HG03045 (cell line): ENCODE results near the gene ZNF502.
"Not testable (repeated sequence)": the region's sequence is repeated elsewhere in the genome, so short reads cannot be mapped to it uniquely, and the experiment has no call there.

Source experiments
- ATAC-seq: cut with Tn5 transposase; IDR thresholded peaks from one replicate; pipeline ENCODE4 v1.9.1; 2021; ENCODE audit warnings: mild to moderate bottlenecking, moderate library complexity; ENCODE audit not compliant: unreplicated experiment

ZNF502 gene

DNA sequence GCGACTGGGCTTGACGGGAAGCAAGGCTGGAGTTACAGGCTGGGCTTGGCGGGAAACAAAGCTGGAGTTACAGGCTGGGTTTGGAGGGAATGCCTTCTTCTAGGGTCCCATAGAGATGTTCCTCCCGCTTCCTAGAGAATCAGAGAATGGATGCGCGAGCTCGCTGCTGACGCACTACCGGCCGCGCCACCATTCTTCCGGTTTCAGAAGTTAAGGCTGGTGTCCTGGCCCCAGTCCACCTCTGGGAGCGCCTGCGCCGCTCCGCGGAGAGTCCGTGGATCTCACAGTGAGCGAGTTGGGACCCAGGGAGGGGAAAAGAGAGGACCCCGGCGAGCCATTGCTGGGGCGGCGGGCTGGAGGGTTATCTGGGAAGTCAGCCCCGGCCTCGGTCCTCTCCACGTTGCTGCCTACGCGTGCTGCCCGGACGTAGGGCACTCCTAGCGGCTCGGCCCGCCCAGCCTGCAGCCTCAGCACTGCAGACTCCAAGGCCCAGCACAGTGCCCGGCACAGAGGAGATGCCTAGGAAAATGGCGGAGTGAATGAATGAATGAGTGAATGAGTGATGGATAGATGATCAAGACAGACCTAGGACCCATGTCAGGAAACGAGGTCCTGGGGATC is at the start of gene ZNF502:
ZNF502 (plus strand) TSS at position 206 of the 621 bp plus-strand sequence. CDS start 7,602 bp downstream, outside the sequence.
- ATAC-seq = no peak

DNA sequence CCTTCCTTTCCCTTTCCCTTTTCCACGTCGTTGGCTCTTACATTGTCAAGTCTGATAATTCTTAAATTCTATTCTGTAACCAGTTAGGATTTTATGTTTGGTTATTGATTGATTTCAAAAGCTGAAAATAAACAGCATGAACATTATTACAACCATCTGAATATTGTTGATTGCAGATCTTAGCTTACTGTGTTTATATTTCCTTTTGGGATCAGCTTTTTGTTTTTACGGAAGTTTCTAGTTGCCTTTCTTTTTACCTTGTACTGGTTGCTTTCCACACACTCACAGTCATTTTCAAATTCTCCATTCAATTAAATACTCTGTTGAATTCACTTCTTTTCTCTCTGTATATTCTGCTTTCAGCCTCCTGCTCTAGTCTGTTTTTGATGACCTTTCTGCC is 47.3 kb upstream of the ZNF502 start:
- no peak for ATAC-seq

- ATAC-seq = no peak
Measured at GRCh38 chr3:44666346-44666745, 46.1 kb upstream of the ZNF502 start.

GRCh38 chr3:44669760-44670159 is 42.7 kb upstream of the ZNF502 start:
- ATAC-seq = no peak

DNA sequence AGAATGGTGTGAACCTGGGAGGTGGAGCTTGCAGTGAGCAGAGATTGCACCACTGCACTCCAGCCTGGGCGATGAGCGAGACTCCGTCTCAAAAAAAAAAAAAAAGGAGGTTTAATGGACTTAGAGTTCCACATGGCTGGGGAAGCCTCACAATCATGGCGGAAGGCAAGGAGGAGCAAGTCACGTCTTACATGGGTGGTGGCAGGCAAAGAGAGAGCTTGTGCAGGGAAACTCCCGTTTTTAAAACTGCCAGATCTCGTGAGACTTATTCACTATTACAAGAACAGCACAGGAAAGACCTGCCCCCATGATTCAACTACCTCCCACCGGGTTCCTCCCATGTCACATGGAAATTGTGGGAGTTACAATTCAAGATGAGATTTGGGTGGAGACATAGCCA is 39.0 kb upstream of the ZNF502 start:
- not testable (repeated sequence) for ATAC-seq

DNA sequence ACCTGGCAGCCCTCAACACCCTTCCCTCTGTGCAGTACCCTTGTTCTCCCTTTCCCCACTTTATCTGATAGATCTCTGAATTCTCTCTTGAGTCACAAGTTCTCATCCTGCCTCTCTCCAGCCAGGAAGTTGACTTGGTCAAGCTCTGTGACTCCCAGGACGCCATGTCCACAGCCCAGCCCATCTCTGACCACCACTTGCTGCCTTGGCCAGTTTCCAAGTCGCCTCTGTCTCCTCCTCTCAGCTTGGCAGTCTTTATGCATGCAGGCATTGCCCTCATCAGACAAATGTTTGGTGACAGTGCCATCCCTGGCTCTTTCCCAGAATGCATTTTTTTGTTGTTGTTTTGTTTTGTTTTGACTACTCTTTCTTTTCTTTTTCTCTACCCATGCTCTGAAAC is 38.2 kb upstream of the ZNF502 start:
- no peak for ATAC-seq

DNA sequence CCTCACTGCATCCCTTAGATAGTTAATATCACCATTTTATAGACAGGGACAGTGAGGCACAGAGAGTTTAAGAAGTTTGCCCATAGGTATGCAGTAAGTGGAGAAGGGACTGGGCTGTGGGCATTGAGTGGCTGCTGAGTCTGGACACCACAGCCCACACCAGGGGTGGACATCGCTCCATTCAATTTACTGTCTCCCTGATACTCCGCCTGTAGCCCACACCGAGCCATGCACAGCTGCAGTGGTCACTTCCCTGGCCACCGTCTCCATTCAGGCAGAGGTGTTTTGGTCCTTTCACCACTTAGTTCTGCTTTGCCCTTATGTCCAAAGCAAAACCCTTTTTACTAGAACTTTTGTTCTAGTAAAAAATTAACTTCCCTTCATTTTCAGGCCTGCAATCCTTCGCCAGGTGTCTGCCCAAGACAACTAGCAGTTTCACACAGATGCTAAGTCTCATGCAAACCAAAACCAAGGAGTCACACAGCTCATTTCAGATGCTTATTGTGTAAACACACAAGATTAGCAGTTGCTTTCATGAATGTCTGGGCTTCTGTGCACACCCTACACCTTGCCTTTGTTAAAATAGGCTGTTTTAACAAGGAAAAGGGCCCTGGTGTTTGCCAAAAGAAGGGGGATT is 33.9 kb upstream of the ZNF502 start:
- ATAC-seq = no peak

GRCh38 chr3:44680921-44681455 is 31.5 kb upstream of the ZNF502 start:
- no peak for ATAC-seq

- no peak for ATAC-seq
Measured at GRCh38 chr3:44682182-44682896, 30.1 kb upstream of the ZNF502 start.

- peak; percentile 66 for ATAC-seq
Measured at GRCh38 chr3:44685128-44685800, 27.2 kb upstream of the ZNF502 start.

DNA sequence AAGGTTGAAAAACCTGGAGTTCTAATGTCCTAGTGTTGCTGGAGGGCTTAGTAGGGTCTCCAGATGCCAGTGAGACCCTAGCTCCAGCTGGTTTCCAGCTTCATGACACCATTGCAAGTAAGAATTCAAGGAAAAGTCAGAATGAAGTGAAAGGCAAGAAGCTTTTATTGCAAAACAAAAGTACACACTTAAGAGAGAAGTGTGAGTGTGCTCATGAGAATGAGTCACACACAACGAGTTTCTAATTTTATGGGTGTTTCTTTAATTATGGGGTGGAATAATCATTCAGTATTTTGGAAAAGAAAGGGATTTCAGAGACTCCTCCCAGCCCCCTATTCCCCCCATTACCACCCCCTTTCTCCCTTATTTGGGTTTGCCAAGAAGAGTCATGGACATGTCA is 24.6 kb upstream of the ZNF502 start:
- no peak for ATAC-seq

DNA sequence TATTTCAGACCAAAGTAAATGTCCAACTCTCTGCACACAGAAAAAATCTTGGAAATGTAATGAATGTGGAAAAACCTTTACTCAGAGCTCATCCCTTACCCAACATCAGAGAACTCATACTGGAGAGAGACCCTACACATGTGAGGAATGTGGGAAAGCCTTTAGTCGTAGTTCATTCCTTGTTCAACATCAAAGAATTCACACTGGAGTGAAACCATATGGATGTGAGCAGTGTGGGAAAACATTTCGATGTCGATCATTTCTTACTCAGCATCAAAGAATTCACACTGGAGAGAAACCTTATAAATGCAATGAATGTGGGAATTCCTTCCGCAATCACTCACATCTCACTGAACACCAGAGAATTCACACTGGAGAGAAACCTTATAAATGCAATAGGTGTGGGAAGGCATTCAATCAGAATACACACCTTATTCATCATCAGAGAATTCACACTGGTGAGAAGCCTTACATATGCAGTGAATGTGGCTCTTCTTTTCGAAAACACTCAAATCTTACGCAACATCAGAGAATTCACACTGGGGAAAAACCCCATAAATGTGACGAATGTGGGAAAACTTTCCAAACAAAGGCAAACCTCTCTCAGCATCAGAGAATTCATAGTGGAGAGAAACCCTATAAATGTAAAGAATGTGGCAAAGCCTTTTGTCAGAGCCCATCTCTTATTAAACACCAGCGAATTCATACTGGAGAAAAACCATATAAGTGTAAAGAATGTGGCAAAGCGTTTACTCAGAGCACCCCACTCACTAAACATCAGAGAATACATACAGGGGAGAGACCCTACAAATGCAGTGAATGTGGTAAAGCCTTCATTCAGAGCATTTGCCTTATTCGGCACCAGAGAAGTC is 9.0 kb downstream of the ZNF502 start:
- no peak for ATAC-seq

GRCh38 chr3:44722103-44722401 is 9.6 kb downstream of the ZNF502 start:
- ATAC-seq = no peak

- ATAC-seq = peak; percentile 89
Measured at GRCh38 chr3:44729384-44729910, 17.0 kb downstream of the ZNF502 start, which contains the start of gene ZNF501. Gene ZNF501, plus strand, starts transcription at chr3:44729635. Its CDS starts 4,787 bp downstream, at chr3:44734422.

GRCh38 chr3:44734646-44735168 is 22.2 kb downstream of the ZNF502 start:
- ATAC-seq = no peak

DNA sequence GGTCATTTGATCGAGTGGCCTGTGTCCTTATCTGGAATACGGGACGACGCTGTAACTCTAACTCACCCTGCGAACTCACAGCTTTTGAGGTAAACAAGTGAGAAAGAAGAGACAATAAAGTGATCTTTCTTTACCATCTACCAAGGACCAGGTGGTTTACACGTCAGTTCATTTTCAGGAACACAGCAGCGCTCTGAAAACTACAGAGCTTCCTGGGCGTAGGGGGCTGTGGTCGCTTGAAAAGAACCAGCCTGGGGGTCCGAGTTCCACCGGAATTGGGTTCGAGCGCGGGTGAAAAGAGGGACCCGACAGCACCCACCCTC is 48.6 kb downstream of the ZNF502 start:
- ATAC-seq = no peak

GRCh38 chr3:44761424-44762169 is 49.1 kb downstream of the ZNF502 start, which contains the start of the genes KIAA1143 and KIF15:
Gene KIAA1143, minus strand, starts transcription at chr3:44761619. Its CDS starts 17 bp downstream, at chr3:44761602.
Gene KIF15, plus strand, starts transcription at chr3:44761794. Its CDS starts 72 bp downstream, at chr3:44761866.
- peak; percentile 94 for ATAC-seq

- no peak for ATAC-seq
Measured at GRCh38 chr3:44762170-44762677, 49.8 kb downstream of the ZNF502 start.

- no peak for ATAC-seq
Measured at GRCh38 chr3:44762690-44763089, 50.2 kb downstream of the ZNF502 start.
